IgD-negative memory B cell (primary cell): ENCODE results near the gene RPN1. TPM values are rescaled to one million over a fixed set of nuclear protein-coding genes. Genes with fewer than 3 reads are reported as not detected.

Source experiments
- polyA plus RNA-seq: library from polyadenylated mRNA; unstranded; fragments of 300-500 nt; fragmentation: Illumina TruSeq; gene quantifications from one replicate; pipeline ENCODE4 v1.2.3, GENCODE V29; 2021

The RPN1 gene
- polyA plus RNA-seq, 1 donor from 2014 or later = 172 TPM

Other genes with a start within 250 kb of the RPN1 start
- gene DNAJB8, start 183.9 kb downstream of the RPN1 start, polyA plus RNA-seq = not detected
- gene GATA2, start 157.6 kb downstream of the RPN1 start, polyA plus RNA-seq = 0.11 TPM
- 162 TPM for gene RAB7A, start 75.4 kb upstream of the RPN1 start, polyA plus RNA-seq
- gene ACAD9, start 228.8 kb upstream of the RPN1 start, polyA plus RNA-seq = 14.2 TPM